OCI-M2 (cell line): ENCODE measurements around the gene SELENOW.
"Not testable (repeated sequence)": the region's sequence is repeated elsewhere in the genome, so short reads cannot be mapped to it uniquely, and the experiment has no call there.

Experiments
- DNase-seq: peaks from one replicate; lab custom pipeline; 2025; ENCODE audit not compliant: unreplicated experiment; lab: John Stamatoyannopoulos, UW

Gene SELENOW

GRCh38 chr19:47756627-47756929 is 21.9 kb upstream of the SELENOW start:
- DNase-seq = no peak

DNA sequence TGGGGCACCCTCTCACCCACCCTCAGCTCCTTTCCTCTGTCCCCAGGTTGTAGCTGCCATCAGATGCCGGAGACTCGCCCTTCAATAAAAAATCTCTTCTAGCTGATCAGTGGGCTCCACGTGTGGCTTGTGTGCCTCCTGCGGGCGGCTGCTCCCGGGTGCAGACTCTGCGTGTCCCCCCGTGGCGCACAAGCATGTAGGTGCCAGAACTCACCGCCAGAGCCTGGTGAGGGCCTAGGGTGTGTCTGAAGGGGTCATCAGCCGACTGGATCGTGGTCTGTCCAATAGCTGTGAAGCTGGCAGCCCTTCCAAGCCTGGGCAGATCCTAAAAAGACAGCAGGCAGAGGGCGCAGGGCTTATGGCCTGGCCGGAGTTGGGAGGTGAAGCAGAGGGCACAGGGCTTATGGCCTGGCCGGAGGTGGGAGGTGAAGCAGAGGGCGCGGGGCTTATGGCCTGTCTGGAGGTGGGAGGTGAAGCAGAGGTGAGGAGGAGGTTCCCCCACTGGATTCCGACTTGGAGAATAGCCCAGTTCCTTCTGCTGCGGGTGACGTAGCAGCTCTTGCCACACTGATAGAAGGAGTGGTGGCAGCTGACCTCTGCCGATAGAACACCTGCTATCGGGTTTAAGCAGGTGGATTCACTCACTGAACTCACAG is 21.4 kb upstream of the SELENOW start:
- DNase-seq = no peak

DNA sequence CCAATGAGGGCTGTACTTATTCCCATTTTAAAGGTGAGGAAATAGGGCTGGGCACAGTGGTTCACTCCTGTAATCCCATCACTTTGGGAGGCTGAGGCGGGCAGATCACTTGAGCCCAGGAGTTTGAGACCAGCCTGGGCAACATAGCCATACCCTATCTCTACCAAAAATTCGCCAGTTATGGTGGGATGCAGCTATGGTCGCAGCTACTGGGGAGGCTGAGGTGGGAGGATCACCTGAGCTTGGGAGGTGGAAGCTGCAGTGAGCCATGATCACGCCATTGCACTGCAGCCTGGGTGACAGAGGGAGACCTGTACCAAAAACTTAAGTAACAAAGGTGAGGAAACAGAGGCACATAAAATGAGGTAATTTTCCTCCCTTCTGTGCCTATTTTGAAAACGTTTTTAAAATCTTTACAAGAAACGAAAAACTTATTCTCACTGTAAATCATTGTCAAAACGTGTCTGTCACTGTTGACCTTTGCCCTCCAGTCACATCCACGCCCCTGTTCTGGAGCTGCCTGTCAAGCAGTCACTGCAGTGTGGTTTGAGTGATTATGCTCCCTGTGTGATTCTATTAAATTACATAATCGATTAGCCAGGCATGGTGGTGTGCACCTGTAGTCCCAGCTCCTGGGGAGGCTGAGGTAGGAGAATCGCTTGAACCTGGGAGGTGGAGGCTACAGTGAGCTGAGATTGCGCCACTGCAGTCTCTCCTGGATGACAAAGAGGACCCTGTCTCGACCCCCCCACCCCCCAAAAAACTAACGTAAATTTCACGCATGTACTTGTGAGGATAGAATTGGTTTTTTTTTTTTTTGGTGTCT is 20.7 kb upstream of the SELENOW start:
- no peak for DNase-seq

DNA sequence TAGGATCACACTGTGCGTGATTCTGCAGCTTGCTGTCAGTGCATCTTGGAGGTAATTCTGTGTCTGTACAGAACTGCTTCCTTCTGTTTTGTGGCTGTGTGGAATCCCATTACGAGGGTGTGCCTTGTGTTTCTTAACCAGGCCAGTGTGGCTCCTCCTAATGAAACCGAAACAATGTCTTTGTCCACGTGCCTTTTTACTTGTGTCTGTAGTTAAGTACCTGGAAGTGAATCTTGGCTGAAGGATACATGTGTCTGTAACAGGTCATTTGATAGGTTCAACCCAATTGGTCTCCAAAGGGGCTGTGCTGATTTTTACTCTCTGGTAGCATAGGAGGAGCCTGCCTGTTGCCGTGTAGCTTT is 20.1 kb upstream of the SELENOW start:
- DNase-seq = no peak

DNA sequence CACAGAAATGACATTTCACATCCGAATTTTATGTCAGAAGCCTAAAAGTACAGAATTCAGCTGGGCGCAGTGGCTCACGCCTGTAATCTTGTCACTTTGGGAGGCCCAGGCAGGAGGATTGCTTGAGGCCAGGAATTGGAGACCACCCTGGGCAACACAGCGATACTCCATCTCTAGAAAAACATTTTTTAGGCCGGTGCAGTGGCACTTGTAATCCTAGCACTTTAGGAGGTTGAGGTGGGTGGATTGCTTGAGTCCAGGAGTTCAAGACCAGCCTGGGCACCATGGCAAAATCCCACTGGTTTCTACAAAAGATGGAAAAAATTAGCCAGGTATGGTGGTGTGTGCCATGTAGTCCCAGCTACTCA is 17.9 kb upstream of the SELENOW start:
- no peak for DNase-seq

- DNase-seq = no peak
Observed at GRCh38 chr19:47761566-47761965, 16.9 kb upstream of the SELENOW start.

- no peak for DNase-seq
Observed at GRCh38 chr19:47762151-47762550, 16.4 kb upstream of the SELENOW start.

DNA sequence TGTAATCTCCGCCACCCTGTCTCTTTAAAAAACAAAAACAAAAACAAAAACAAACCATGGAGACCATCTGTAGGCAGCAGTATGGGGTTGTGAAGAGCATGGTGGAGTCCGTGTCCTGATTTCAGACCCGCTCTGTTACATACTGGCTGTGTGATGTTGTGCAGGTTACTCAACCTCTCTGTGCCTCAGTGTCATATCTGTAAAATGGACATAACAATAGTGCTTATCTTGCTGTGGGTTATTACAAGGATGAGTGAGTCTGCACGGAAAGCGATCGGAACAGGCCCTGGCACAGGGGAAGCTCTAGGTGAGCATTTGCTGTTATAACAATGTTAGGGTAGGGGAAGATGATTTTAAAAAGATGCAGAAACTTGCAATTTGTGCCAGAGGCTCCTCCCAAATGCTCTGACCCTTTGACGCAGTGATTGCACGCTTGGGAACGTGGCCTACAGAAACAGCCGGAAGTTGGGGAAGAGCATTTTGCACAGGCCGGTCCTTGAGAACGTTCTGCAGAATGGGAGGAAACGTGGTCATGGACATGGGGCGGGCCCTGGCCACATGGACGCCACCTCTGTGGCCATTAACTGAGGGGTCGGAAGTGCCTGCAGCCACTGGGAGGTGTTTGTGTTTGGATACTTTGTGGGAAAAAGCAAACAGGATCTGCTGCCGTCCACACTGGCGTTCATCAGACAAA is 15.7 kb upstream of the SELENOW start:
- DNase-seq = no peak

GRCh38 chr19:47764705-47765104 is 13.8 kb upstream of the SELENOW start:
- not testable (repeated sequence) for DNase-seq

- DNase-seq = no peak
Observed at GRCh38 chr19:47765523-47766358, 12.8 kb upstream of the SELENOW start.

- DNase-seq = no peak
Observed at GRCh38 chr19:47766359-47766620, 12.2 kb upstream of the SELENOW start.

DNA sequence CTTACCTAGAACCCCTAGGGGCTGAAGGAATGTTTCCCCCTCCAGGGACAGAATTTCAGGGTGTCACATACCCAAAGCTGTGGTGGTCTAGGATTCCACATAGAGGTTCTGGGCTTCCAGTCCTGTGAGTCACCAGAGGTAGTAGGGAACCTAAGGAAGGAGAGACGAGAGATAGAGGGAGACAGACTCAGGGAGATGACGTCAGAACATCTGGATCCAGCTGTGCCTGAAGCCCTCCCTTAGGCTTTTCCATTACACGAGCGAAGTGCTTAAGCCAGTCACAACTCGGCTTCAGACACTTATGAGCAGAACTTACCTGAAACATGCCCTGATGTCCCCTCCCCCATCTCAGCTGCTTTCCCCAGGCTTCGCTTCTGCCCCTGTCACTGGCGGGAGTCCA is 11.8 kb upstream of the SELENOW start:
- DNase-seq = no peak

DNA sequence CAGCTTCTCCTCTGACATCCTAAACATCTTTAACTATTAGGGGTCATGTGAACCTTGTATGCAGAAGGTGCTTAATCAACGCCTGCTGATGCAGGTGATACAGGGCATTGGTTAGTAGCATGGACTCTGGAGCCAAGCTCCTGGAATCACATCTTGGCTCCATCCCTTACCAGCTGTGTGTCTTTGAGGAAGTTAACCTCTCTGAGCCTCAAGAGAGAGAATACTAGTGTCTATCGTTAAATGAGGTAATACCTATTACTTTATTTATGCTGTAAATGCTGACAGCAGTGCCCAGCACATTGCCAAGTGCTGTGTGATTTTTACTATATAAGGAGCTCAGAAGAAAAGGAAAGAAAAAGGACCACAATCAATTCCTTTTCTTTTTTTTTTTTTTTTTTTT is 11.2 kb upstream of the SELENOW start:
- DNase-seq = no peak

- no peak for DNase-seq
Observed at GRCh38 chr19:47768604-47769003, 9.9 kb upstream of the SELENOW start.

GRCh38 chr19:47769534-47769933 is 9.0 kb upstream of the SELENOW start:
- no peak for DNase-seq

DNA sequence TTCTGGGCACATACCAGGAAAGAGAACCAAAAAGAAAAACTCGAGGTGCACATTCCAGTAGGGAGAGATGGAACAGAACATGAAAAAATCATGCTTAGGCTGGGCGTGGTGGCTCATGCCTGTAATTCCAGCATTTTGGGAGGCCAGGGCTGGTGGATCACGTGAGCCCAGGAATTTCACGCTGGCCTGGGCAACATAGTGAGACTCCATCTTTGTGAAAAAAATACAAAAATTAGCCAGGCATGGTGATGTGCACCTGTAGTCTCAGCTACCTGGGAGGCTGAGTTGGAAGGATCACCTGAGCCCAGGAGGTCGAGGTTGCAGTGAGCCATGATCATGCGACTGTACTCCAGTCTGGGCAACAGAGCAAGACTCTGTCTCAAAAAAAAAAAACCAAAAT is 7.2 kb upstream of the SELENOW start:
- not testable (repeated sequence) for DNase-seq

GRCh38 chr19:47776568-47776967 is 1.9 kb upstream of the SELENOW start:
- DNase-seq = no peak

GRCh38 chr19:47777245-47778048 is 1.1 kb upstream of the SELENOW start:
- not testable (repeated sequence) for DNase-seq

DNA sequence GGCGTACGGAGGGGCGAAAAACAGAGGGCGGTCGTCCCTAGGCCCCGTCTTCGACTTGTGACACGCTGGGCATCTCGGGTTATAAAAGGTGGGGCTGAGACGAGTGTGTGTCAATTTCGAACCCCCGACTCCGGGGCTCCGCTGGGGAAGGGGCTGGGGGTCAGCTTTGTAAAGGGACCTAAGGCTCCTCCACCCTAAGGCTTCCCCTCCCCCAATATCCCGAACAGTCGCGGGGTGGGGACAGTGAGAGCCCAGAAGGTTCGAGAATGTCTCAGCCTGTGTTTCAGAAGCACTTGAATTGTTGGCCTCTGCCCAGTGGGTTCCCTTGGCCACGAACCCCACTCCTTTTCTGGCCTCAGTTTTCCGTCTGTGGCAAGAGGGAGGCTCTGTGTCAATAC is 450 bp downstream of the SELENOW start:
- no peak for DNase-seq

- no peak for DNase-seq
Observed at GRCh38 chr19:47779524-47780214, 1.2 kb downstream of the SELENOW start.
